GM21529 (cell line): Measurements from ENCODE around the gene TRPM2.

Experiments
- ATAC-seq: cut with Tn5 transposase; IDR thresholded peaks from one replicate; pipeline ENCODE4 v1.9.1; 2021; ENCODE audit not compliant: unreplicated experiment

TRPM2 gene

DNA sequence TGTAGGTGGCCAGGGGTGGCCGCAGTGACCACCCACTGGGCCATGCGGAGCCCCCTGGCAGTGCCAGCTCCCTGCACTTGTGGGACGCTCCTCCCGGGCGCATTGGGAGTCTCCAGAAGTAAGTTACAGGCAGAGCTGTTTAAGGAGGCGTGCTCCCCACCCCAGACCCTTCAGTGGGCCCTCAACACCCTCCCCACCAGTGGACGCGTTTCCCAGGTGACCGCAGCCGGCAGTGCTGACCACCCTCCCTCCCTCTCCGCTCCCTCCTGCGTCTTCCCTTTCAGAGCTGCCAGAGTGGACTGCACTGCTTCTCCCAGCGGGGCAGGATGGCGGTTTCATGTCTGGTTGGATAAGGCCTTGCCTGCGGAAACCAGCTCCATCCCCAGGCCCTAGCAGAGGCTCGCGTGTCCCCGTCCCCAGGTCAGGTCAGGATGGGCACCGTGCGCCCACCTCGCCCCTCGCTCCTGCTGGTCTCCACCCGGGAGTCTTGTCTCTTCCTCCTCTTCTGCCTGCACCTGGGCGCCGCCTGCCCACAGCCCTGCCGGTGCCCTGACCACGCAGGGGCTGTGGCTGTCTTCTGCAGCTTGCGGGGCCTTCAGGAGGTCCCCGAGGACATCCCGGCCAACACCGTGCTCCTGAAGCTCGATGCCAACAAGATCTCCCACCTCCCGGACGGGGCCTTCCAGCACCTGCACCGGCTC, 102.9 kb downstream of the TRPM2 start:
- ATAC-seq: no peak

DNA sequence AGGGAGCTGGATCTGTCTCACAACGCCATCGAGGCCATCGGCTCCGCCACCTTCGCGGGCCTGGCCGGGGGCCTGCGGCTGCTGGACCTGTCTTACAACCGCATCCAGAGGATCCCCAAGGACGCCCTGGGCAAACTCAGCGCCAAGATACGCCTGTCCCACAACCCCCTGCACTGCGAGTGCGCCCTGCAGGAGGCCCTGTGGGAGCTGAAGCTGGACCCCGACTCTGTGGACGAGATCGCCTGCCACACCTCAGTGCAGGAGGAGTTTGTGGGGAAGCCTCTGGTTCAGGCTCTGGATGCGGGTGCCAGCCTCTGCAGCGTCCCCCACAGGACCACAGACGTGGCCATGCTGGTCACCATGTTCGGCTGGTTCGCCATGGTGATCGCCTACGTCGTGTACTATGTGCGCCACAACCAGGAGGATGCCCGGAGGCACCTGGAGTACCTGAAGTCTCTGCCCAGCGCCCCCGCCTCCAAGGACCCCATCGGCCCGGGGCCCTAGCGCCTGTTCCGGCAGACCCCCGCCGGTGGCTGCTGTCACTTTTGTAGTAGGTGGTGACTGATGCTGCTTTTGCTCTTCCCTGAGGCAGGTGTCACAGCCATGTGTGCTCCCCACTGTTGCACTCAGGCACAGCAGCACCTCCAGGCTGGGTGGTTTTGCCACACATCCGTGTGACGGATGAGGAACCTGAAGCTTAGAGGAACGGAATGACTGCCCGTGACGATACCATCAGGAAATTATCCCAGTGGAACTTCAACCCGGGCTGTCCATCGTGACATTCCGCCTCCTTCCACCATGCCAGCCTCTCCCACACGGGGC, 103.7 kb downstream of the TRPM2 start:
- no peak for ATAC-seq

DNA sequence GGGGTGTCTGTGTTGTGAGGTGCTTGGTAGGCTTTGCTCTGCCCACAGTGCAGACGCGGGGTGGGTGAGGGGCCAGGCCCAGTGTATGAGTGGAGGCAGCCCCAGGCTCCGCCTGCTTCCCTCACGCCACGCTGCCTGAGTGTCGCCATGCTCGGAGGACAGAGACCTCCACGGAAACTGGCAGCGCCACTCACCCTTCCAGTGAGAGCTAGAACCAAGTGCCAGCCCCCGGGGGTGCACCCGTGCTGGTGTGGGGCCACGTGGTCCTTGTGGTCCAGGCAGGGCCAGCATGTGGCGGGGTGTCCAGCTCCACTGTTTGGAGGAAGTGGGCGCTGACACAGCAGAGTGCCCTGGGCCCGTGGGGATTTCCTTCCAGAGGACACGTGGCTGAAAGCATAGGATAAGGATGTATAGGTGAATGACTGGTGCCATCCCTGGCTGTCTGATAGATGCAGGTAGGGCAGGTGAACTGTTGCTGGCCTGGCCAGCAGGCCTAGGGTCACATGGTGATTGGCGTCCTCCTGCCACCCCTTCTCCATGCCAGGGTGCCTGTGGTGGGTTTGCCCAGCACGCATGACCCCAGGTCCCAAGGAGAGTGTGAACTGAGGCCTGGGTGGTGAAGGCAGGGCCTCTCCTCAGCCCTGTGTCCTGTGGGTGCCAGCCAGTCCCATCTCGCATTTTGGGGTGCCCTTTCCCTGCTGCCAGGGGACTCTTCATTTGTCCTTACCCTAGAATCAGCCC, 105.7 kb downstream of the TRPM2 start:
- ATAC-seq: no peak

DNA sequence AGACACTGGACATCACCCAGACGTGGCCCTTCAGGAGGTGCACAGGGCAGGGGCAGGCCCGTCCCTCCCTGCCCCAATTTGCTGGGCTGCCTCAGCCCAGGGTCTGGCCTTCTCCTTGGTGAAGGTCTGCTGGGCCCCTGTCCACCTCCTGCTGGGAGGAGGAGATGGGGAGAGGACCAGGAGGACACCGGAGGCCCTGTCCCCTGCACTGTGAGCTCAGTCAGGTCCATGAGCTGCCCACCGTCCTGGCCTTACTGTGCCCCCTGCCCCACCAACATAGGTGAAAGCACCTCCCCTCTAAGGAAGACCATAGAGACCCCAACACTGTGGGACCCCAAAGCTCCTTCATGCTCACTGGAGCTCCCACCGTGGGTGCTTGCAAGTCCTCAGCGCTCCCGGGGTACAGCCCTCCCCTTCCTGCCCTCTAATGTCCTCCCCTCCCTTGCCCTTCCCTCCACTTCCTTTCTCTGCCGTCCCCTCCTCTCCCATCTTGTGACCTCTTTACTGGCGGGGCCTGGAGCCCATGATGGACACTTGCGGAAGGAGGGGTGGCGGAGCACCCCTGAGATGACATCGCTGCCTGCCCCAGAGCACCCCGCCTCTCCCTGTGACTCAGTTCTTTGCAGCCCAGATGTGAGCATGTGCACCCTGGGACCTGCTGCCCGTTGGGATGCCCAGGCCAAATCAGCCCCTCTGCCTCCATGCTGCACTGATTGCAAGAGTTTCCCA, 106.5 kb downstream of the TRPM2 start:
- no peak for ATAC-seq

DNA sequence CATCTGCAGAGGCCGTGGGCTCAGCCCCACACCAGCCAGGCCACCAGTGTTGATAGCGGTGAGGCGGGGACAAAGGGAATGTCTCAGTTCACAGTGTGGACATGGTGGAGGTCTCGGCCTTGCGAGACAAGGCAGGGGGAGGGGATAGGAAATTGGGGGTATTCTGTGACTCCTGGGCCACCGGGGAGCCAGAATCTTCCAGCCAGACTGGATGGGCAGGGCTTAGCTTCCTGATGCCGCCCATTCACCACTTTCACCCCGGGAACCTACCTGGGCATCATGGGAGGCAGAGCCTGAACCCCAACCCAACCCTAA, 107.0 kb downstream of the TRPM2 start:
- no peak for ATAC-seq

DNA sequence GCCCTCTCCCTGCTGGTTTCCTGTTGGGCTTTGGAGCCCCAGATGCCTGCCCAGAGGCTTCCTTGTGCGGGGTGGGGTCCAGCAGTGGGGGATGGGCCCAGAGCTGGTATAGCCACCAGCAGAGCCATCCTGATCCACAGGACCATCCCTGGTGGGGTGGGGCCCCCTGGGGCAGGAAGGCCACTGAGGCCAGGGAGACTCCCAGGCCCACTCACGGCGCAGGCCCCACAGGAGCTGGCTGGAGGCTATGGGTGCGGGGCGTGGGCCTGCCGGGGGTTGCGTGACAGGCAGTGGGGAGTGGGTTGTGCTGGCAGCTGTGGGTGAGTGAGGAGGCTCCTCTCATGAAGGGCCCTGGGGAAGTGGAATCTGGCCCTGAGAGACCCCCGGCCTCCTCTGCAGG, 107.6 kb downstream of the TRPM2 start:
- no peak for ATAC-seq

DNA sequence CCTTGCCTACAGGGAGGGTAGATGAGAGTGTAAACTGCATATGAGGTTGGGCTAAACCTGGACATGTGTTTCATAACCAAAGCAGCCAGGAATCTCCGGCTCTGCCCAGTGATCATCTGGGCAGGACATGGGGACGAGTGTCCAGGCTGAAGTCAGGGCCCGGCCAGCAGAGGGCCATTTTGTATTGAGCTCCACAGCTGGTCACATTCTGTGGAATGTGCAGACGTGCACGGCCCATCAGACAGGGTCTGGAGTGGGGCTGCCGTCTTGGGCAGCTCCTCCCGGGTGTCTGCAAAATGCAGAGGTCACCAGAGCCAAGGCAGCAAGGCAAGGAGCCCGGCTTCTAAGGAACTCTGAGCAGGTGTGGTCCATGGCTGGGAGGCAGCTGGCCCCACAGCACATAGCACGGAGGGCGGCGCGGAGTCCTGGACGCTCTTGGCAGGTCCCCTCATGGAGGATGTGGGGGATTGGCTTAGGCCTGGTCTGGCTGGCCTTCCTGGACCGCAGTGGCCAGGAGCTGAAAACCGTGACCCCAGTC, 108.1 kb downstream of the TRPM2 start:
- no peak for ATAC-seq

DNA sequence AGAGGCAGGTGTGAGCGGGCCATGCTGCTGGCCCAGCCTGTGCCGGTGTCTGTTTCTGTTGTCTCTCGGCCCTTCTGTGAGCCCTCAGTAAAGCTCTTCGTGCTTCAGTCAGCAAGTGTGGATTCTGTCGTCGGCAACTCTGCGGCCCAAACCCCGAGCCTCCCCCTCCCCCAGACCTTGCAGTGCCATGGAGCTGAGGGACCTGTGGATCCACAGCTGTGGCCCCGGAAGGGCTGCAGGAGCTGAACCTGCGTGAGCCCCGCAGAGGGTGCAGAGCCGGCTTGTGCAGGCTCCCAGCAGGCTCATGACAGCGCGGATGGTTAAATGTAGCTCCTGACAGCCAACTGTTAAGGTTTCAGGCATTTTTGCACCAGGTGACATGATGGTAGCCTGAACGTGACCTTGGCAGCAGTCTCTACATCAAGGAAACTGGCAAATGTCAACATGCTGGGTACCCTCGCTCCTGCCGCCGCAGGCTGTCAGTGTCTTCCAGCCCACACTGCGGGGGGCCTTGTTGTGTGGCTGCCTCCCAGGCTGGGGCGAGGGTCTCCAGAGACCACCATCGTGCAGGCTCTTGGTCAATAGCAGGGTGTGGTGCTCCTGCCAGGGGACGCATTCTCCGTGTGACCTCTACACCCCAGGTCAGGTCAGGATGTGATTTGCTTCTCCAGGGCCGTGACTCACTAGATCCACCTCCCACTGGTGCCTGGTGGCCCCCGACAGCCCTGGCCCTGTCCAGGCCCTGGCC, 108.8 kb downstream of the TRPM2 start:
- no peak for ATAC-seq

DNA sequence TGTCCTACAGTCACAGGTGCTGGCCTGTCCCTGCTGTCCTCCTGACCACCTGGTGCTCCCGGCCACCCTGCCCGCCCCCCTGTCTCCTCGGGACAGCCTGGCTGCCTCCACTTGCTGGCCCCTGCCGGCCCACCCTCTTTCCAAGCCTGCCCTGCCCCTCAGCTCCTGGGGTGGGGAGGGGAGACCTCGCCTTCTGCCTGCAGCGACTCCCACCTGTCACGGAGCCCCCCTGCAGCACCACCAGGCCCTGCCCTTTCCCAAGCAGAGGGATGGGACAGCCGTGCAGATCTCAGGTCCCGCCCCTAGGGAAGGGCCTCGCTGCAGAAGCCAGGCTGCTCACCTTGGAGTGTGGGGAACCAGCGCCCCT, 109.4 kb downstream of the TRPM2 start:
- no peak for ATAC-seq

DNA sequence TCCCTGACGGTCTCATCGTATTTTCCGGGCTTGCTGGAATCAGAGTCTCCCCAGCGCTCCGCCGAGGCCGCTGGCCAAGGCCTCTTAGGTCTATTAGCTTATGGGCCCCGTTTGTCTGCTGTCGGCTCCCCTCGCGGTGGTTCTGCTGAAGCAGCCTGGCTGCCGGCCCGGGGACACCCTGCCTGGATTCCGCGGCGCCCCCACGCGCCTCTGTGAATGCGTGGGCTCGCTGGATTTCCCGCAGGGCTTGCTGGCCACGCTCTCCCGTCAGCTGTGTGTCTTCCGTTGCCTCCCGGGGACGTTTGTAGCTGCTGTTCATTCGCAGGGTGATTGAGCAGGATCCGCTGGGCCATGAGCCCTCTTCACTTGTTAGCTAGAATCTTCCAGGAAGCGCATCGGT, 110.3 kb downstream of the TRPM2 start:
- ATAC-seq: no peak

DNA sequence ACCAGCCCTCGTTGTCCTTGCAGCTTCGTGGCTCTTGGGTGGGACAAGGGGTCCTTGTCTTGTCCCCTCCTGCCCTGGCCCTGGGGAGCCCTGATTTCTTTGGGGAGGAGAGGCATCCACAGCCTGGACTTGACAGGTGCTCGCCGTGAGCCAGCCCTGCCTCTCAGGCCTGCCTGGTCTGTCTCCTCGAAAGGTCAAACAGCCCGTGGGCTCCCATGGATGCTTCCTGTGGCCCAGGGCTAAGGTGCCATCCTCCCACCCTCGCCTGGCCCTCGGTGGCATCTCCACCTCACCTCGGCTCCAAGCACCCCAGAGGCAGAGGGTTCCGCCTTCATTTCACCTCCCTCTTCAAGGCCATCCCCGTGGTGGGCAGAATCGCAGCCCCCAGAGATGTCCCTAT, 110.9 kb downstream of the TRPM2 start:
- ATAC-seq: no peak

DNA sequence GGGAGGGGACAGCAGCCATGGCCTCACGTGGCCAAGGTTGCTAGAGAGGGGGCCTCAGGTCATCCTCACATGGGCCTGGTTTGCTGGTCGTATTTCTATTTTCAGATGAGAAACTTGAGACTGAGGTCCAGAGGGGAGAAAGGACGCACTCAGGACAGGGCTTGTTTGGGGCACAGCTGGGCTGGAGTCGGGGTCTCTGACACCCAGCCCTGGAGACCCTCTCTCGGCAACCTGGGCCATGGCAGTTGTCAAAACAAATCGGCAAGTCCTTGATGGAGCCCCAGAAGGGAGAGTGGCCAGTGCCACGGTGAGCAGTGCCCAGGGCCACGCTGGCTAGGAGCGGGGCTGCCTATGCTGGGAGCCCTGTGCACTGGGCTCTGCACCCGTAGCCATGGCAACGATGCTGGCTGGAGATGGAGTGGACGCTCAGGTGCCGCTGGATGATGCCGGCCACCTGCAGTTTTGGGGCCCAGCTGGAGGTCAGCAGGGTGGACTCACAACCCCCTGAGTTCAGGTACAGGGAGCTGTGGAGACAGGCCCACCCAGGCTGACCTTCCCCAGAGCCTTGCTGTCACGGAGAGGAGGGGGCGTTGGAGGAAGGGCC, 113.0 kb downstream of the TRPM2 start:
- ATAC-seq: no peak

DNA sequence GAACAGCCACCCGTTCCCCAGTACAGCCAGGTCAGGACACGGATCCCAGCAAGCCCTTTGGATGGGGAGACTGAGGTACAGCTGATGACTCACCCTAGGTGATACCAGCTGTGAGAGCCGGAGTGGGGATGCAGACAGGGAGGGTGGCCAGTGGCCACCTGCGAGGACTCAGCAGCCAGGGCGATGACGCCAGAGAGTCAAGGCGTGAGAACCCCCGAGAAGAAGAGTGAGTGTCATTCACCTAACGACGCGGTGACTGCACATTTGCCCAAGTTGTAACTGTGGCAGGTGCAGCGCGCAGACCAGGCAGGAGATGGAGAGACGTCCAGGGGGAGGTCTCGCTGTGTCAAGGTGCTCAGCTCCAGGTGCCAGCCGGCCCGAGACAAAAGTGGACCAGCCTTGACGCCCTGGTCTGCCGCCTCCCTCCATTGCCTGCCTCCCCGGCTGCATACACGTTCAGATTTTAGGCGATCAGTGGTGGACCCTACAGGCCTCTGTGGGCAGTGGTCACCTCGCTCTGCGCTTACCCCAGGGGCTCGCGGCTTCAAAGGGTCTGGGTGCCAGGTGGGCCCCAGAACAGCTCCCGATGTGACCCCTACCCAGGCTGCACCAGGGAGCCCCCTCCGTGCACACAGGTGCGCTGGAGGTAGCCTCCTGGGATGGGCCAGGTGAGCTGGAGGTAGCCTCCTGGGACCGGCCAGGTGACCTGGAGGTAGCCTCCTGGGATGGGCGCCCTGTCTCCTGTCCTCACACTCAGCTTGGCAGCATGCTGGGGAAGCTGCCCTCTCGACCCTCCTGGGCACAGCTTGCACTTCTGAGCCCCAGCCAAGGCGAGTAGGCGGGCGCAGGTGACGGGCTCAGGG, 113.8 kb downstream of the TRPM2 start:
- no peak for ATAC-seq

DNA sequence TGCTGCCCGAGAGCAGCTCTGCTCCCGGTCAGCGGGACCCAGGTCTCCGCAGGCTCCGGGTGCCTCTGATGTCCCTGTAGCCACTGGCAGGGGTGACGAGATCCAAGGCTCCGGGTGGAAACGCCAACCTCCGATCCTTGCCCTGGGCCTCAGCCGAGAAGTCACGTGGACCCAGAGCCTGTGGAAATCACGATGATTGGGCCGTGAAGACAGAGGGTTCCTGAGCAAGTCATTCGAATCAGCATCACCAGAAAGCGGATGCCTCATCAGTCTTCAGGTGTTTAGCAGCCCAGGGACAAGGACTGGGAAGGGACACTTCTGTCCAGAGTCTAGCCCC, 114.4 kb downstream of the TRPM2 start:
- ATAC-seq: no peak

DNA sequence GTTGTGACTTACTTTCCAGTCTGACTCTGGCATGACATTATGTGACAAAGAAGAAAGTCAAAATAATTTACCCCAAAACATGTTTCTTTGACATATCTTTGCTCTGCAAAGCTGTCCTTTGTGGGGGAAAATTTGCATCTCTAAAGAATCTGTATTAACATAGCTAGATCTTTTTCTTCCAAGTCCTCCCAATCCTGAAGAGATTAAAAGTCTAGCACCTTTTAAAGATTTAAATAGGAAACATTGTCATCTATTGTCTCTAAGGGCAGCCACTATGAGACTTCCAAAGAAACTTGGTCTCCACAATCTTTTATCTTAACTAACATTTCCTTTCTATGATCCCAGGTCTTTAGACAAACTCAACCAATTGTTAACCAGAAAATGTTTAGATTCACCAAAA, 117.9 kb downstream of the TRPM2 start:
- ATAC-seq: no peak

DNA sequence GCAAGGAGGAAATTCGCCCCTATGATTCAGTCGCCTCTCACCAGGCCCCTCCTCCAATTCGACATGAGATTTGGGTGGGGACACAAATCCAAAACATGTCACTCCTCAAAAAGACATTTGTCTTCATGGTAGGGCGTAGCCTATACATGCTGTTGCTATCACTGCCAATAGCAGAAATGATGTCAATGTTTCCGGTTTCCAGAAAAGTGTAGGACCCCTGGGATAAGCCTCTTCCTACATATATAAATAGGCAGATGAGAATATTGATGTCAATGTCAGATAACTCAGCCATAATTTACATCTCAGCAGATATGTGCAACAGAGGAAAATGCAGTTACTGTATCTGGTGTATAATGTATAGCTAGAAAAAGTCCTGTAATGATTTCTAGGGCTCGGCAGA, 118.6 kb downstream of the TRPM2 start:
- no peak for ATAC-seq

DNA sequence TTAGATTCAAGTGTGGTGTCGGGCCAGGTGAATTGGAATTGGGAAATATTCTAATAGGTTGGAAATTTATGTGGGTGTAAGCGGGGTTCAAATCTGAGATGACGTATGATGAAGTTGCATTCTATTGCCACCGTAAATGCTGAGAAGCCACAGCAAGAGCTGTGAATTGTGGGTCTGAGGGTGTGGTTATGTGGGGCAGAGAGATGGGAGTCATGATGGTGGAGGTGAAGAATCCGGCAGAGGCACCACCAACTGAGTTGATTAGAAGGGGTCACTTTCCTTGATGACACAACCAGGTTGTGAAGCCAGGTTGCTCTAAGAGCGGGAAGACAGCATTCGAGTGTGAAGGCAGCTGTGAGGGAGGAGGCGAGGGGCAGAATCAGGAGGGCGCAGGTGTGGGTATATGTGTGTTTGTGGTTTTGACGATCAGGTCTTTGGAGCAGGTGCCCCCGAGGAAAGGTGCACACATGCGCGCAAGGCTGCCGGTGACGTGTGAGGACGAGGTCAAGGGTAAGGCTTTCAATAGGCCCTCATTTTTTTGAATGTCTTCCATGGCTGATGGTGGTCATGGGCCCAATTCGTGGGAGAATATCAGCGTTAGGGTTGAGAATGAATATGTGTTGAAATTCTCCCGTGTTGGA, 120.6 kb downstream of the TRPM2 start:
- no peak for ATAC-seq

DNA sequence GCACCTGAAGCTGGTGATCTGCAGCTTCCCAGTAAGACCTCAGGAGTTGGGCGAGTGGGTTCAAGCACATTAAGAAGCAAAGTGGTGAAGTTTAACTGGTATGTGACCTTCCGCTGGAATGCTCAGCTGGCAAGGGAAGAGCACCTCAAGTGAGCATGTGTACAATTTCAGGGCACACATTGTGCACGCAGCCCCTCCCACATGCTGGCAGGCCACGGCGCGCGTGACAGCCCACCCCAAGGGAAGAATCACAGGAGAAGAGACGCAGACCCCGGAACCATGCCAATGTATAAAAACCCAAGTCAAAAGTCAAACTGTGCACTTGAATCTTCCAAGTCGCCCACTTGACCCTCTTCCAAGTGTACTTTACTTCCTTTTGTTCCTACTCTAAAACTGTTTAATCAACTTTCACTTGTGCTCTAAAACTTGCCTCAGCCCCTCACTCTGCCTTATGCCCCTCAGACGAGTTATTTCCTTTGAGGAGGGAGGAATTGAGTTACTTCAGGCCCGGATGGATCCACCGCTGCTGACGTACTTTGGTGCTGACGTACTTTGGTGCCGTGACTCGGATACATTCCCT, 121.9 kb downstream of the TRPM2 start:
- no peak for ATAC-seq
